Tibial artery (tissue), 4 donors: ENCODE data around the gene LRPPRC.

Source experiments
- DNase-seq, 2 donors: peaks; one replicate each; pipeline ENCODE4 v3.0.0-alpha.2; 2019
- H3K27ac ChIP-seq, 2 donors: fragments of 200-600 bp; sonication (generic) in 1 of 2; 1 replicate in 1 of 2; 2 replicates in 1 of 2; pipeline ENCODE4 v1.5.1; 2018 to 2019; ENCODE audit warnings: mild to moderate bottlenecking in 1 of 2
- H3K27me3 ChIP-seq, 2 donors: fragments of 200-600 bp; sonication (generic) in 1 of 2; one replicate each; pipeline versions ENCODE4 v1.5.1 to v1.6.0; 2016 to 2019
- H3K36me3 ChIP-seq, 3 donors: fragments of 200-600 bp; sonication (generic) in 2 of 3; one replicate each; pipeline ENCODE4 v1.5.1; 2016 to 2019; ENCODE audit warnings: mild to moderate bottlenecking in 2 of 3
- H3K4me1 ChIP-seq, 4 donors: fragments of 200-600 bp; sonication (generic) in 2 of 4; 1 replicate in 3 of 4; 2 replicates in 1 of 4; pipeline ENCODE4 v1.5.1; 2016 to 2019
- H3K4me3 ChIP-seq, 2 donors: fragments of 200-600 bp; sonication (generic) in 1 of 2; 1 replicate in 1 of 2; 2 replicates in 1 of 2; pipeline ENCODE4 v1.5.1; 2018 to 2019; ENCODE audit warnings: mild to moderate bottlenecking in 2 of 2
- H3K9me3 ChIP-seq, 3 donors: fragments of 200-600 bp; sonication (generic) in 1 of 3; one replicate each; pipeline ENCODE4 v1.5.1; 2016 to 2019
- intact Hi-C: fragments of 100-400 bp; cut with DNase I; formaldehyde crosslinking; loops from one replicate; pipeline ENCODE4 v1.15.0; 2023; ENCODE audit warnings: low total_unique reads
- TF ChIP-seq, protein P1 (sequence below), 2 experiments: fragments of 200-600 bp in 1 of 2; fragments of 450-650 bp in 1 of 2; IDR thresholded peaks; one replicate each; pipeline ENCODE4 v1.5.1; 2017 to 2019; ENCODE audit warnings: antibody characterized with exemption in 2 of 2, mild to moderate bottlenecking in 1 of 2, moderate library complexity in 1 of 2

LRPPRC gene

DNA sequence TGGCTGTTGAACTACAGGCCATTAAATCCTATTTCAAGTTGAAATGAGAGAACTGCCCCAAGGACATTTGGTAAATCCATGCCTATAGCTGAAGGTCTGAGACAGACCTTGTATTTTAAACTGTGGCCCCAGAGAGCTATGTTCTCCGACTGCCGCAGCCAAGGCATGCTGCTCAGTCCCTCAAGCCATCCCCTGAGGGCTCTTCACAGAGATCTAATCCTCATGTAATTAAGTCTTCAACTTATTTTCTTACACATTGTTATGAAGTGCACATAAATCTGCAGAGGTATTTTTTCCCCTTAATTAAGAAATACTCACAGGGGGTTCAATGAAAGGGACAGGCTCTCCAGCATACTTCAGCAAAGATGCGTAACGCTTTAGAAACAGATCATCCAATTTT lies 106.4 kb downstream of the LRPPRC start:
- TF ChIP-seq, protein P1, sequence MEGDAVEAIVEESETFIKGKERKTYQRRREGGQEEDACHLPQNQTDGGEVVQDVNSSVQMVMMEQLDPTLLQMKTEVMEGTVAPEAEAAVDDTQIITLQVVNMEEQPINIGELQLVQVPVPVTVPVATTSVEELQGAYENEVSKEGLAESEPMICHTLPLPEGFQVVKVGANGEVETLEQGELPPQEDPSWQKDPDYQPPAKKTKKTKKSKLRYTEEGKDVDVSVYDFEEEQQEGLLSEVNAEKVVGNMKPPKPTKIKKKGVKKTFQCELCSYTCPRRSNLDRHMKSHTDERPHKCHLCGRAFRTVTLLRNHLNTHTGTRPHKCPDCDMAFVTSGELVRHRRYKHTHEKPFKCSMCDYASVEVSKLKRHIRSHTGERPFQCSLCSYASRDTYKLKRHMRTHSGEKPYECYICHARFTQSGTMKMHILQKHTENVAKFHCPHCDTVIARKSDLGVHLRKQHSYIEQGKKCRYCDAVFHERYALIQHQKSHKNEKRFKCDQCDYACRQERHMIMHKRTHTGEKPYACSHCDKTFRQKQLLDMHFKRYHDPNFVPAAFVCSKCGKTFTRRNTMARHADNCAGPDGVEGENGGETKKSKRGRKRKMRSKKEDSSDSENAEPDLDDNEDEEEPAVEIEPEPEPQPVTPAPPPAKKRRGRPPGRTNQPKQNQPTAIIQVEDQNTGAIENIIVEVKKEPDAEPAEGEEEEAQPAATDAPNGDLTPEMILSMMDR (IDR thresholded peaks at IDR 0.05): no peak
- Histone ChIP-seq H3K4me3 (no peak overlapping the region), H3K36me3 (peaks cover 55 to 88% (median 71%) of the 10 kb centered on the region in 3 donors), H3K27me3 (no peaks in the 10 kb centered on the region), H3K4me1 (no peaks in the 10 kb centered on the region), H3K27ac (no peak overlapping the region), H3K9me3 (no peaks in the 10 kb centered on the region)
- intact Hi-C loops: loop anchor here (10.0 kb wide), 1 partner anchor 275 kb away; no protein-coding TSS in a partner anchor
- DNase-seq: no peak

- no peak overlapping the region for H3K4me3 ChIP-seq
- peaks cover 35 to 68% (median 51%) of the 10 kb centered on the region in 3 donors for H3K36me3 ChIP-seq
- intact Hi-C loops: loop anchor here (10.0 kb wide), 1 partner anchor 272 kb away; no protein-coding TSS in a partner anchor
- no peak for DNase-seq
- no peak overlapping the region for H3K27ac ChIP-seq
- H3K4me1 ChIP-seq: no peaks in the 10 kb centered on the region
- no peaks in the 10 kb centered on the region for H3K9me3 ChIP-seq
- TF ChIP-seq, protein P1 (IDR thresholded peaks at IDR 0.05): no peak
- H3K27me3 ChIP-seq: no peaks in the 10 kb centered on the region
These were observed 108.6 kb downstream of the LRPPRC start for GRCh38 chr2:43887176-43887575.

GRCh38 chr2:43885132-43885632 lies 110.6 kb downstream of the LRPPRC start:
- Histone ChIP-seq H3K9me3 (no peaks in the 10 kb centered on the region), H3K4me1 (no peaks in the 10 kb centered on the region), H3K27ac (no peak overlapping the region), H3K4me3 (no peak overlapping the region), H3K36me3 (peaks cover 24 to 48% (median 37%) of the 10 kb centered on the region in 3 donors), H3K27me3 (no peaks in the 10 kb centered on the region)
- TF ChIP-seq, protein P1 (IDR thresholded peaks at IDR 0.05): no peak
- DNase-seq: no peak
- intact Hi-C loops: loop anchor here (10.0 kb wide), 1 partner anchor 270 kb away; no protein-coding TSS in a partner anchor

- no peak overlapping the region for H3K4me3 ChIP-seq
- no peak for DNase-seq
- no peak overlapping the region for H3K27ac ChIP-seq
- H3K9me3 ChIP-seq: no peaks in the 10 kb centered on the region
- peaks cover 23 to 44% (median 33%) of the 10 kb centered on the region in 3 donors for H3K36me3 ChIP-seq
- intact Hi-C loops: loop anchor here (10.0 kb wide), 1 partner anchor 270 kb away; no protein-coding TSS in a partner anchor
- no peaks in the 10 kb centered on the region for H3K4me1 ChIP-seq
- TF ChIP-seq, protein P1 (IDR thresholded peaks at IDR 0.05): no peak
- no peaks in the 10 kb centered on the region for H3K27me3 ChIP-seq
These were observed 111.1 kb downstream of the LRPPRC start for GRCh38 chr2:43884689-43885088.

DNA sequence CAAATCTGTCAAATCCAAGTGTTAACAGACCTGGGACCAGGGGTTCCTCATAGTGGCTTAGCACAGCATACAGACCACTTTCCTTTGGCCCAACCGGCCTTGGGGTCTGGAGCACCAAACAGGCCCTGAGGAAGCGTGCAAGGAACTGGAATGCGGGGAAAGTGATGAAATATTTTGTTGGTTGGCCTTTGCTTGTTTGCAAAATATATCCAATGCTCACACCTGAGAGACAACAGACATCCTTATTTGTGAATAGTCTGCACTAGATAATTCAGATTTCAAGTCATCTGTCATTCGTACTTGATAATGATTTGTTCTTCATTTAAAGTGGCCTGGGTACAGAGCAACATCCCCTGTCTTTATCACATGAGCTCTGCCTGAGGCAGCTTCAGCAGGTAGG lies 113.5 kb downstream of the LRPPRC start:
- H3K36me3 ChIP-seq: peaks cover 7 to 20% (median 10%) of the 10 kb centered on the region in 3 donors
- TF ChIP-seq, protein P1 (IDR thresholded peaks at IDR 0.05): no peak
- H3K9me3 ChIP-seq: no peaks in the 10 kb centered on the region
- H3K4me3 ChIP-seq: no peak overlapping the region
- no peak overlapping the region for H3K27ac ChIP-seq
- no peak for DNase-seq
- peaks cover 0 to 2% of the 10 kb centered on the region in 2 donors for H3K27me3 ChIP-seq
- intact Hi-C loops: loop anchor here (10.0 kb wide), 1 partner anchor 268 kb away; no protein-coding TSS in a partner anchor
- H3K4me1 ChIP-seq: peaks cover 0 to 6% (median 0%) of the 10 kb centered on the region in 4 donors
